HL-60 (cell line): ENCODE measurements around the gene HES7.

Source experiments
- CTCF ChIP-seq: IDR thresholded peaks from one replicate; pipeline ENCODE4 v1.5.1; 2011; ENCODE audit warnings: low read length, control low read depth, inconsistent platforms; ENCODE audit not compliant: insufficient read depth
- GABPA ChIP-seq: IDR thresholded peaks from 2 replicates; pipeline ENCODE4 v1.6.1; 2012; ENCODE audit warnings: low read depth
- POLR2AphosphoS5 ChIP-seq: IDR thresholded peaks from 2 replicates; pipeline ENCODE4 v1.6.1; 2012; ENCODE audit warnings: low read depth

- TF ChIP-seq CTCF (no peak), POLR2AphosphoS5 (no peak), GABPA (no peak)
Observed at GRCh38 chr17:8121407-8121680, 2.6 kb downstream of the HES7 start.
